T-cell (primary cell): Measurements from ENCODE around the gene SMAD3. TPM values are rescaled to one million over a fixed set of nuclear protein-coding genes. Genes with fewer than 3 reads are reported as not detected.
"Not testable (repeated sequence)": the region's sequence is repeated elsewhere in the genome, so short reads cannot be mapped to it uniquely, and the experiment has no call there.

Experiments
- ATAC-seq, 4 experiments: fragments of 200-7000 bp in 3 of 4; fragments of 150-1000 bp in 1 of 4; cut with Tn5 transposase; replicated peaks in 1 of 4; 1 replicate in 3 of 4; 2 replicates in 1 of 4; pipeline ENCODE4 v1.10.0; 2021; ENCODE audit warnings: moderate library complexity in 3 of 4, mild to moderate bottlenecking in 2 of 4, moderate number of reproducible peaks in 1 of 4
- CTCF ChIA-PET, 2 donors: fragments of 300-600 bp; sonication (Branson Sonifier 250); formaldehyde crosslinking; loops; one replicate each; lab custom pipeline; 2022; ENCODE audit warnings: antibody characterized with exemption in 2 of 2; lab: Charles Lee
- POLR2A ChIA-PET, 2 donors: fragments of 300-600 bp; sonication (Branson Sonifier 250); formaldehyde crosslinking; loops; one replicate each; lab custom pipeline; 2022; ENCODE audit warnings: antibody characterized with exemption in 2 of 2; lab: Charles Lee
- DNase-seq, 35 experiments: peaks; one replicate each; pipeline versions ENCODE4 v3.0.0 to v3.0.0-alpha.2; 2013 to 2023
- H3K27ac ChIP-seq: one replicate; pipeline ENCODE4 v1.5.1; 2013; ENCODE audit warnings: low read length
- H3K27me3 ChIP-seq, 2 experiments: replicated peaks in 1 of 2; 1 replicate in 1 of 2; 2 replicates in 1 of 2; pipeline versions ENCODE4 v1.6.1 to v1.7.0; 2013; ENCODE audit warnings: low read length in 1 of 2, mixed read lengths in 1 of 2; ENCODE audit not compliant: control insufficient read depth in 2 of 2, insufficient read depth in 2 of 2; ENCODE audit errors: extremely low read depth in 1 of 2
- H3K36me3 ChIP-seq, 2 donors: 1 replicate in 1 of 2; 2 replicates in 1 of 2; pipeline versions ENCODE4 v1.6.1 to v1.7.0; 2013; ENCODE audit warnings: low read length in 1 of 2; ENCODE audit not compliant: control insufficient read depth in 2 of 2, insufficient read depth in 1 of 2; ENCODE audit errors: extremely low read depth in 1 of 2
- H3K4me1 ChIP-seq, 2 experiments: 1 replicate in 1 of 2; 2 replicates in 1 of 2; pipeline versions ENCODE4 v1.6.1 to v1.7.0; 2013; ENCODE audit warnings: low read length in 2 of 2, mixed read lengths in 1 of 2; ENCODE audit not compliant: insufficient read depth in 2 of 2, control insufficient read depth in 1 of 2; ENCODE audit errors: extremely low read depth in 1 of 2
- H3K4me3 ChIP-seq, 2 donors: 1 replicate in 1 of 2; 2 replicates in 1 of 2; pipeline versions ENCODE4 v1.5.1 to v1.7.0; 2013; ENCODE audit warnings: mild to moderate bottlenecking in 2 of 2, low read length in 1 of 2, moderate library complexity in 1 of 2; ENCODE audit not compliant: control insufficient read depth in 1 of 2; ENCODE audit errors: extremely low read depth in 1 of 2
- H3K9me3 ChIP-seq: 2 replicates; pipeline ENCODE4 v1.7.0; 2013
- H3K27ac Mint-ChIP-seq, 2 donors: one replicate each; pipeline ENCODE4 v1.8.0; 2020 to 2021; ENCODE audit warnings: mild to moderate bottlenecking in 2 of 2, mixed read lengths in 2 of 2
- H3K27me3 Mint-ChIP-seq, 2 donors: one replicate each; pipeline ENCODE4 v1.8.0; 2021 to 2022; ENCODE audit warnings: mixed read lengths in 2 of 2
- H3K36me3 Mint-ChIP-seq: one replicate; pipeline ENCODE4 v1.8.0; 2021; ENCODE audit warnings: mixed read lengths
- H3K4me1 Mint-ChIP-seq, 3 donors: one replicate each; pipeline ENCODE4 v1.8.0; 2020 to 2022; ENCODE audit warnings: mixed read lengths in 3 of 3, mild to moderate bottlenecking in 1 of 3
- H3K4me3 Mint-ChIP-seq, 3 donors: one replicate each; pipeline ENCODE4 v1.8.0; 2020 to 2022; ENCODE audit warnings: mild to moderate bottlenecking in 3 of 3, mixed read lengths in 3 of 3, moderate library complexity in 3 of 3
- H3K9me3 Mint-ChIP-seq, 3 donors: one replicate each; pipeline ENCODE4 v1.8.0; 2020 to 2022; ENCODE audit warnings: mixed read lengths in 3 of 3
- WGBS: methylation state at CpG from one replicate; pipeline ENCODE4 v1.1.5; 2013; ENCODE audit warnings: missing lambda C conversion rate; ENCODE audit not compliant: insufficient coverage; 5-methylcytosine and 5-hydroxymethylcytosine counted together
- total RNA-seq, 35 experiments: library from RNA in 6 of 35; stranded (reverse) in 6 of 35; fragments of 120-200 nt in 1 of 35; gene quantifications; one replicate each; pipeline versions ENCODE4 v1.2.1 to v1.2.4 and lab custom pipeline; 2013 to 2026

The SMAD3 gene
- total RNA-seq, 5 donors from 2014 or later (not counting 1 experiment from before 2014, with no cell fraction given) = 55.4 to 159 (median 110) TPM

GRCh38 chr15:67150023-67150860 lies 84.8 kb downstream of the SMAD3 start:
- peaks cover 41 to 57% of the 10 kb centered on the region in 2 experiments for H3K4me1 ChIP-seq
- H3K27ac ChIP-seq = peak overlapping the region; percentile 3
- H3K36me3 Mint-ChIP-seq = peaks cover 10% of the 10 kb centered on the region
- ChIA-PET POLR2A (interaction anchor here in 1 of 2 donors (0.6 to 0.7 kb wide), 2 partner anchors 10 to 56 kb away, joined by 5 to 6 read pairs; no protein-coding TSS in a partner anchor), CTCF (no interaction called here)
- H3K36me3 ChIP-seq = peaks cover 2 to 3% of the 10 kb centered on the region in 2 donors
- H3K4me3 Mint-ChIP-seq = peak overlapping the region; percentile 45 to 68 (median 58)
- peak overlapping the region; percentile 58 to 82 for H3K27ac Mint-ChIP-seq
- no peaks in the 10 kb centered on the region for H3K27me3 Mint-ChIP-seq
- 24% methylated on average over 10 of the region's 16 CpGs for WGBS
- H3K9me3 Mint-ChIP-seq = no peaks in the 10 kb centered on the region
- no peaks in the 10 kb centered on the region for H3K27me3 ChIP-seq
- H3K4me1 Mint-ChIP-seq = peaks cover 55 to 76% (median 75%) of the 10 kb centered on the region in 3 donors
- DNase-seq (peak in 5 of 35 experiments; percentile 8 to 41 (median 37)), ATAC-seq (peak in 3 of 4 experiments; percentile 21 to 64 (median 35))
- no peak overlapping the region for H3K4me3 ChIP-seq
- no peaks in the 10 kb centered on the region for H3K9me3 ChIP-seq

DNA sequence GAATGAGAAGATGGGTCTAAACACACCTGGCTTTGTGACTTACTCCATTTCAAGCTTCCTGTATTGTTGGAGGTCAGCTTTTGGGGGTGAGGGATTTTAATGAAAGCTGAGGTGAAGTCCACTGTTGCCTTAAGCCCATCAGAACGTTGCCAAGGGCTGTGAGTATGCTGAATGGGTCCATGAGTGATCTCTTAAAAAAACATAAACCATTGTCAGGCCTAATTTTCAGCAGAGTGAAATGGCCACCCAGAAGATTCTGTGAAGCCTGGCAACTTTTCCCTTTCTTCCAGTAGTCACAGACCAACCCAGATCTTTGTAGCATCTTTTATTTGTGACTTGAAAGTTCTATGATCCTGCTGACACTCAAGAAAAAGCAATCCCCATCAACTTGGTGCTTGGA lies 87.0 kb downstream of the SMAD3 start:
- Histone ChIP-seq H3K9me3 (no peaks in the 10 kb centered on the region), H3K27ac (no peak overlapping the region), H3K4me1 (peaks cover 22 to 39% of the 10 kb centered on the region in 2 experiments), H3K27me3 (no peaks in the 10 kb centered on the region), H3K36me3 (peaks cover 2 to 4% of the 10 kb centered on the region in 2 donors), H3K4me3 (no peak overlapping the region)
- no CpG with 5 or more reads among the region's 1 CpG for WGBS
- no peaks in the 10 kb centered on the region for H3K9me3 Mint-ChIP-seq
- peaks cover 27% of the 10 kb centered on the region for H3K36me3 Mint-ChIP-seq
- H3K4me1 Mint-ChIP-seq = peaks cover 40 to 70% (median 70%) of the 10 kb centered on the region in 3 donors
- ATAC-seq (no peak), DNase-seq (no peak)
- H3K27me3 Mint-ChIP-seq = no peaks in the 10 kb centered on the region
- ChIA-PET POLR2A (no interaction called here), CTCF (no interaction called here)
- no peak overlapping the region for H3K27ac Mint-ChIP-seq
- H3K4me3 Mint-ChIP-seq = no peak overlapping the region

DNA sequence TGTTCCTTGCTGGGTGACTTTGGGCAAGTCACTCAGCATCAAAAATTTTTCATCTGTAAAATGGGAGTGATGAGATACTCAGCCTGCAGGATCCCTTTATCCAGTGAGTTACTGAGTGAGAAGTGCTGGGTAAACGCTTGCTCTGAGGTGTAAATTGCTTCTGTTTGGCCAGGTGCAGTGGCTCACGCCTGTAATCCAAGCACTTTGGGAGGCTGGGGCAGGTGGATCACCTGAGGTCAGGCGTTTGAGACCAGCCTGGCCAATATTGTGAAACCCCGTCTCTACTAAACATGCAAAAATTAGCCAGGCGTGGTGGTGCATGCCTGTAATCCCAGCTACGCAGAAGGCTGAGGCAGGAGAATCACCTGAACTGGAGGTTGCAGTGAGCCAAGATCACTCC lies 87.6 kb downstream of the SMAD3 start:
- H3K27ac ChIP-seq, CTCF ChIA-PET, H3K9me3 ChIP-seq, H3K27ac Mint-ChIP-seq, ATAC-seq, H3K9me3 Mint-ChIP-seq, POLR2A ChIA-PET, H3K27me3 Mint-ChIP-seq, H3K36me3 ChIP-seq, H3K4me3 Mint-ChIP-seq, H3K4me3 ChIP-seq, H3K27me3 ChIP-seq, DNase-seq: not testable (repeated sequence)
- peaks cover 31% of the 10 kb centered on the region for H3K36me3 Mint-ChIP-seq
- 100% methylated on average over 5 of the region's 6 CpGs for whole genome bisulfite sequencing
- peaks cover 40 to 70% (median 70%) of the 10 kb centered on the region in 3 donors for H3K4me1 Mint-ChIP-seq
- H3K4me1 ChIP-seq = peaks cover 16 to 39% of the 10 kb centered on the region in 2 experiments

- peaks cover 34 to 65% (median 65%) of the 10 kb centered on the region in 3 donors for H3K4me1 Mint-ChIP-seq
- POLR2A ChIA-PET = no interaction called here
Observed at GRCh38 chr15:67154249-67154648, 88.8 kb downstream of the SMAD3 start.

GRCh38 chr15:67156426-67156825 lies 91.0 kb downstream of the SMAD3 start:
- no peaks in the 10 kb centered on the region for H3K27me3 Mint-ChIP-seq
- H3K4me3 Mint-ChIP-seq = no peak overlapping the region
- H3K4me1 Mint-ChIP-seq = peaks cover 19 to 62% (median 61%) of the 10 kb centered on the region in 3 donors
- no peak for DNase-seq
- H3K27ac ChIP-seq = no peak overlapping the region
- H3K36me3 ChIP-seq = peaks cover 2 to 7% of the 10 kb centered on the region in 2 donors
- no peak overlapping the region for H3K4me3 ChIP-seq
- H3K9me3 ChIP-seq = no peaks in the 10 kb centered on the region
- peaks cover 0 to 21% of the 10 kb centered on the region in 2 experiments for H3K4me1 ChIP-seq
- no peaks in the 10 kb centered on the region for H3K9me3 Mint-ChIP-seq
- H3K27me3 ChIP-seq = no peaks in the 10 kb centered on the region
- ATAC-seq = no peak
- WGBS = no CpG with 5 or more reads among the region's 2 CpGs
- peaks cover 31% of the 10 kb centered on the region for H3K36me3 Mint-ChIP-seq
- ChIA-PET POLR2A (no interaction called here), CTCF (no interaction called here)
- no peak overlapping the region for H3K27ac Mint-ChIP-seq

More at GRCh38 chr15:67154249-67154648, 88.8 kb downstream of the SMAD3 start:
- CTCF ChIA-PET = interaction anchor here in 1 of 2 donors (0.7 kb wide), 1 partner anchor 13 kb away, joined by 3 read pairs; no protein-coding TSS in a partner anchor
- Histone ChIP-seq H3K4me3 (no peak overlapping the region), H3K27ac (no peak overlapping the region), H3K27me3 (no peaks in the 10 kb centered on the region), H3K36me3 (peaks cover 2 to 7% of the 10 kb centered on the region in 2 donors), H3K9me3 (no peaks in the 10 kb centered on the region), H3K4me1 (peaks cover 6 to 32% of the 10 kb centered on the region in 2 experiments)
- Mint-ChIP-seq H3K4me3 (no peak overlapping the region), H3K27ac (no peak overlapping the region), H3K36me3 (peaks cover 31% of the 10 kb centered on the region), H3K9me3 (no peaks in the 10 kb centered on the region), H3K27me3 (no peaks in the 10 kb centered on the region)
- DNase-seq = no peak
- ATAC-seq = no peak

DNA sequence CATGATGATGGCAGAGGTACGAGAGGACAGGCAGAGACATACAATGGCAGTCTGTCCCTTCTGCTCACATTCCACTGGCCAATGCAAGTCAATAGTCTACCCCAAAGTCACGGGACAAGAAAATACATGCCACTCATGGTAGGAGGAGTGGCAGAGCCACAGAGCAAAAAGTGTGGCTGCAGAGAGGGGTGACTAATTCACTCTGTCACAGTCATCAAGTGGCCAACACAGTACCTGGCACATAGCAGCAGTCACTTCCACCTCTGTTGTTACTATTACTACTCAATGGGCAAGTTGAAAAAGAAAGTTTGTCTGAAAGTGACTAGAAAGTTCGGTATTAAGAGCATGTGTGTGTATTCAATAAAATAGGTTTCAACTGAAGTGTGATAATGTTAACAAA lies 91.4 kb downstream of the SMAD3 start:
- Mint-ChIP-seq H3K4me3 (no peak overlapping the region), H3K27ac (no peak overlapping the region)

More for the DNA sequence above, 91.4 kb downstream of the SMAD3 start:
- CTCF ChIA-PET = no interaction called here
- POLR2A ChIA-PET = no interaction called here
- no peaks in the 10 kb centered on the region for H3K27me3 Mint-ChIP-seq
- Histone ChIP-seq H3K4me3 (no peak overlapping the region), H3K36me3 (peaks cover 2 to 7% of the 10 kb centered on the region in 2 donors), H3K4me1 (peaks cover 0 to 21% of the 10 kb centered on the region in 2 experiments), H3K9me3 (no peaks in the 10 kb centered on the region), H3K27me3 (no peaks in the 10 kb centered on the region), H3K27ac (no peak overlapping the region)
- DNase-seq (no peak), ATAC-seq (no peak)
- H3K9me3 Mint-ChIP-seq = no peaks in the 10 kb centered on the region
- peaks cover 20 to 66% (median 60%) of the 10 kb centered on the region in 3 donors for H3K4me1 Mint-ChIP-seq
- H3K36me3 Mint-ChIP-seq = peaks cover 31% of the 10 kb centered on the region
- WGBS = no CpG with 5 or more reads among the region's 3 CpGs
